Adrenal gland (tissue), 5 donors: ENCODE data around the gene SIAE.

Source experiments
- CTCF ChIP-seq, 6 experiments: fragments of 450-650 bp in 4 of 6; fragments of 200-600 bp in 2 of 6; sonication (generic) in 1 of 6; IDR thresholded peaks; 1 replicate in 5 of 6; 2 replicates in 1 of 6; pipeline versions ENCODE4 v1.5.1 to v1.8.0; 2016 to 2021; ENCODE audit warnings: antibody characterized with exemption in 6 of 6, mild to moderate bottlenecking in 2 of 6, moderate library complexity in 1 of 6
- POLR2A ChIP-seq, 2 donors: fragments of 450-650 bp; IDR thresholded peaks; one replicate each; pipeline ENCODE4 v1.6.1; 2017; ENCODE audit warnings: antibody characterized with exemption in 2 of 2, mild to moderate bottlenecking in 2 of 2, moderate library complexity in 1 of 2
- donor health status: DM: no; HTN: no; CAD: no.

GRCh38 chr11:124658501-124658900 lies 15.0 kb downstream of the SIAE start:
- TF ChIP-seq CTCF (IDR thresholded peaks at IDR 0.05) (no peak), POLR2A (IDR thresholded peaks at IDR 0.05) (no peak)
